Stimulated activated CD8-positive, alpha-beta memory T cell treated with anti-CD3 and anti-CD28 coated beads, Interleukin-15, amount 100 ng/mL, for 48 hours (primary cell): ENCODE results near the gene POT1.
"Not testable (repeated sequence)": the region's sequence is repeated elsewhere in the genome, so short reads cannot be mapped to it uniquely, and the experiment has no call there.

Experiments
- DNase-seq, 2 donors: peaks; one replicate each; pipeline ENCODE4 v3.0.0-alpha.2; 2020; ENCODE audit warnings: low read depth in 2 of 2

POT1 gene, protein sequence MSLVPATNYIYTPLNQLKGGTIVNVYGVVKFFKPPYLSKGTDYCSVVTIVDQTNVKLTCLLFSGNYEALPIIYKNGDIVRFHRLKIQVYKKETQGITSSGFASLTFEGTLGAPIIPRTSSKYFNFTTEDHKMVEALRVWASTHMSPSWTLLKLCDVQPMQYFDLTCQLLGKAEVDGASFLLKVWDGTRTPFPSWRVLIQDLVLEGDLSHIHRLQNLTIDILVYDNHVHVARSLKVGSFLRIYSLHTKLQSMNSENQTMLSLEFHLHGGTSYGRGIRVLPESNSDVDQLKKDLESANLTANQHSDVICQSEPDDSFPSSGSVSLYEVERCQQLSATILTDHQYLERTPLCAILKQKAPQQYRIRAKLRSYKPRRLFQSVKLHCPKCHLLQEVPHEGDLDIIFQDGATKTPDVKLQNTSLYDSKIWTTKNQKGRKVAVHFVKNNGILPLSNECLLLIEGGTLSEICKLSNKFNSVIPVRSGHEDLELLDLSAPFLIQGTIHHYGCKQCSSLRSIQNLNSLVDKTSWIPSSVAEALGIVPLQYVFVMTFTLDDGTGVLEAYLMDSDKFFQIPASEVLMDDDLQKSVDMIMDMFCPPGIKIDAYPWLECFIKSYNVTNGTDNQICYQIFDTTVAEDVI

DNA sequence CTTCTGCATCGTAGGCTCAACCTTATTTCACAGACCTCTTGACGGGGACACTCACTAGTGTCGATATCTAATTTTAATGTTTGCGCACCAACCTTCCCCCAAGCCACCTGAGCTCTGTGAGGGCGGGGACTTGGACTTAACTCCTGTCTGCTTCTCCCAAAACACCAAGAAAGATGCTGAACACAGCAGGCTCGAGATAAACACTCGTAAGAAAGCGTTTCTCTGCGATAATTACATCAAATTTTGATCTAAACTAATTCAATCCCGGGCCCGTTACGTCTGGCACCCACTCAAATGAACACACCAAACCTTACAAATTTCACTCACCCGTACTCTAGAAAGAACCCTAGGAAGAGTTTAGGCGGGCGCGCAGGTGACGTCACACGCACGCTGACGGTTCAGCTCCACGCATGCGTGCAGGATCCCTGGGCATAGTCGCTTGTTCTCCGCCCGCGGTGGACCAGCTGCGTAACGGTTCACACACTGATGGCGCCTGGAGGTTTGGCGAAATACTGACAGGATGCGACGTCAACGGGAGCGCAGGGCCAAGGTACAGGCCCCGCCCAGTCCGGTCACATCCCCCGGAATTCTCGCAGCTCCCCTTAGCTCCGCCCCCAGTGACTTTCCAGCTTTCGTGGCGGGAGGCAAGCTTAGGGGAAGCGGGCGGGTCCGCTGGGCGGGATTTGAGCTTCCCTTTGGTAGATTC lies at the start of gene POT1:
POT1 (minus strand) TSS at position 359 of the 706 bp plus-strand sequence. CDS start 32,652 bp downstream, outside the sequence.
- peak; percentile 96 to 98 for DNase-seq

DNA sequence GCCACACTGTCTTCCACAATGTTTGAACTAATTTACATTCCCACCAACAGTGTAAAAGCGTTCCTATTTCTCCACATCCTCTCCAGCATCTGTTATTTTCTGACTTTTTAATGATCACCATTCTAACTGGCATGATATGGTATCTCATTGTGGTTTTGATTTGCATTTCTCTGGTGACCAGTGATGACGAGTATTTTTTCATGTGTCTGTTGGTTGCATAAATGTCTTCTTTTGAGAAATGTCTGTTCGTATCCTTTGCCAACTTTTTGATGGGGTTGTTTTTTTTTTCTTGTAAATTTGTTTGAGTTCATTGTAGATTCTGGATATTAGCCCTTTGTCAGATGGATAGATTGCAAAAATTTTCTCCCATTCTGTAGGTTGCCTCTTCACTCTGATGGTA lies 45.5 kb upstream of the POT1 start:
- DNase-seq: not testable (repeated sequence)

DNA sequence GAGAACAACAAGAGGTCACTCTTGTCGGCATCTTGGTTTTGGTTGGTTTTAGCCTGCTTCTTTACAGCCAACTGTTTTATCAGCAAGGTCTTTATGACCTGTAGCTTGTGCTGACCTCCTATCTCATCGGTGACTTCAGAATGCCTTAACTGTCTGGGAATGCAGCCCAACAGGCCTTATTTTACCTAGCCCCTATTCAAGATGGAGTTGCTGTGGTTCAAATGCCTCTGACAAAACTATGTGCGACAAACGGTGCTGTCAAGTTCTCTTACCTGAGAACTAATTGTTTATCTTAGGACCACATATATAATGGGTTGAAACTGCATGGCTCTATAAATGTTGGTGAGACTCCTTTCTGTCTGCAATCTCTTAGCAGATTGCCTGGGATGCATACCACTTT lies 35.9 kb upstream of the POT1 start:
- DNase-seq: no peak

GRCh38 chr7:124959676-124960075 lies 30.1 kb upstream of the POT1 start:
- no peak for DNase-seq

DNA sequence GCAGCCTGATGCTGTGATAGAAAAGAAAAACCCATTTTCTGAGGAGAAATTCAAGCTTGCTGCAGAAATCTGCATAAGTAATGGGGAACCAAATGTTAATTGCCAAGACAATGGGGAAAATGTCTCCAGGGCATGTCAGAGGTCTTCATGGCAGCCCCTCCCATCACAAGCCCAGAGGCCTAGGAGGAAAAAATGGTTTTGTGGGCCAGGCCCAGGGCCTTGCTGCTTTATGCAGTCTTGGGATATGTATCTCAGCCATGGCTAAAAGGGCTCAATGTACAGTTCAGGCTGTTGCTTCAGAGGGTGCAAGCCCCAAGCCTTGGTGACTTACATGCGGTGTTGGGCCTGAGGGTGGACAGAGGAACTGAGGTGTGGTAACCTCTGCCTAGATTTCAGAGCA lies 28.3 kb upstream of the POT1 start:
- not testable (repeated sequence) for DNase-seq

DNA sequence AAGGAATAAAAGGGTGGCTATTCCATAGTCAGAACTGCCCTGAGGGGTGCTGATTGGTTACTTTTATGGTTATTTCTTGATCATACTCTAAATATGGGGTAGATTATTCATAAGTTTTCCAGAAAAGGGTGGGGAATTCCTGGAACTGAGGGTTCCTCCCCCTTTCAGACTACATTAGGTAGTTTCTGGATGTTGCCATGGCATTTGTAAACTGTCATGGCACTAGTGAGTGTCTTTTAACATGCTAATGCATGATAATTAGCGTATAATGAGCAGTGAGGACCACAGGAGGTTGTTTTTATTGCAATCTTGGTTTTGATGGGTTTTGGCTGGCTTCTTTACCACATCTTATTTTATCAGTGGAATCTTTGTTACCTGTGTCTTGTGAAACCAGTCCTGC lies 26.5 kb upstream of the POT1 start:
- no peak for DNase-seq

- no peak for DNase-seq
These were observed 25.2 kb upstream of the POT1 start for GRCh38 chr7:124954790-124955189.

DNA sequence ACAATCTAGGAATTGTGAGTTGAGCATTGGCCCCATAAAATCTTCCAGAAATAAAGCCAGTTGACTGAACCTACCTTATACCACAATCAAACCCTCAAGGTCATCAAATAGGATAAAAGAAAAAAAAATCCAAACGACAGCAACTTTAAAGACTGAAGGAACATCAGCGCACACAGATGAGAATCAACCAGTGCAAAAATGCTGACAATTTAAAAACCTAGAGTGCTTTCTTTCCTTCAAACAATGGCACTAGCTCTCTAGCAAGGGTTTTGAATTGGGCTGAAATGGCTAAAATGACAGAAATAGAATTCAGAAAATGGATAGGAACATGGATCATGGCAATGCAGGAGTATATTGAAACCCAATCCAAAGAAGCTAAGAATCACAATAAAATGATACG lies 16.1 kb upstream of the POT1 start:
- no peak for DNase-seq

DNA sequence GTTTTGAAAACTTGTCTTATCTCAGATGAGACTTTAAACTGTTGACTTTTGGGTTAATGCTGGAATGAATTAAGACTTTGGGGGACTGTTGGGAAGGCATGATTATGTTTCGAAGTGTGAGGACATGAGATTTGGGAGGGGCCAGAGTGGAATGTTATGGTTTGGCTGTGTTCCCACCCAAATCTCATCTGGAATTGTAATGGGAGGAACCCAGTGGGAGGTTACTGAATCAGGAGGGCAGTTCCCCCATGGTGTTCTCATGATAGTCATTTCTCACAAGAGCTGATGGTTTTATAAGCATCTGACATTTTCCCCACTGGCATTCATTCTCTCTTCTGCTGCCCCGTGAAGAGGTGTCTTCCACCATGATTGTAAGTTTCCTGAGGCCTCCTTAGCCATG lies 13.8 kb upstream of the POT1 start:
- DNase-seq: no peak

DNA sequence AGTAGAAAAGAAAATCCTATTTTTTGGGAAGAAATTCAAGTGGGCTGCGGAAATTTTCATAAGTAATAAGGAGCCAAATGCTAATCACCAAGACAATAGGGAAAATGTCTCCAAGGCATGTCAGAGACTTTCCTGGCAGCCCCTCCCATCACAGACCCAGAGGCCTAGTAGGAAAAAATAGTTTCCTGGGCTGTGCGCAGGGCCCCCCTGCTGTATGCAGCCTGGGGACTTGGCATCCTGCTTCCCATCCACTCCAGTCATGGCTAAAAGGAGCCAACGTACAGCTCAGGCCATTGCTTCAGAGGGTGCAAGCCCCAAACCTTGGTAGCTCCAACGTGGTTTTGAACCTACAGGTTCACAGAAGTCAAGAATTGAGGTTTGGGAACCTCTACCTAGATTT lies 12.8 kb upstream of the POT1 start:
- no peak for DNase-seq

- DNase-seq: no peak
These were observed 10.7 kb upstream of the POT1 start for GRCh38 chr7:124940306-124940705.

DNA sequence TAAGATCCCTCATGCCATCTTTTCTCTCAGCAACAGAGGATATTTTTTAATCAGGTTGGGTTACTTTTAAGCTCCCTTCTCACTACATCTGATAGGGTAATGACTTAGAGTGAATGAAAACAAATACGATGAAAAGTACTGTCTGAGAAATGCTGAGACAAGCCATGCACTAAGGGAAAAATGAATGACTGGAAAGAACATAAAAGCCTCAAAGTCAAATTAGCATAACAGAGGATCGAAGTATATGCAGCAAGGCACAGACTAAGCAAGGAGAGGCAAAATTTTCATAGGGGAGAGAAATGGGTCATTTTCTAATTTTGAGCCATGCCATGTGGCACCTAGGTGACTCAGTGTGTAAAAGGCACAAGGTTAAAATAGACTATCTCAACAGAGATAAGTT lies 8.5 kb upstream of the POT1 start:
- no peak for DNase-seq

DNA sequence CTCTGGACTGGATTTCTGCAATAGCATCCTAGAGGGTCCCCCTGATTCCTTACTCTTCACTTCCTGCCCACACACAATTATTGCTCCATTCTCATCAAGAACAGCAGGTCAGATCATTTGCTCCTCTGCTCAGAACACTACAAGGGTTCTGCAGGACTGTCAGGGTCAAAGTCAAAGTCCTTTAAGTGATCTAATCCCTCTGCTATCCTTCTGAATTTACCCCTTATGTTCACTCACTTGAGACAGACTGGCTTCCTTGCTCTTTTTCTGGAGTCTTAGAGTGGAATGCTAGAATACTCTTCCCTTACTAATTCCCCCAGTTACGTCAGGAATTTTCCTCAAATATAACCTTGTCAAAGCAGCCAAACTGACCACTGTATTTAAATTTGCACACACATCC lies 7.5 kb upstream of the POT1 start:
- no peak for DNase-seq

GRCh38 chr7:124934841-124935240 lies 5.2 kb upstream of the POT1 start:
- DNase-seq: no peak

GRCh38 chr7:124930655-124931597 lies 1.3 kb upstream of the POT1 start:
- DNase-seq: no peak

DNA sequence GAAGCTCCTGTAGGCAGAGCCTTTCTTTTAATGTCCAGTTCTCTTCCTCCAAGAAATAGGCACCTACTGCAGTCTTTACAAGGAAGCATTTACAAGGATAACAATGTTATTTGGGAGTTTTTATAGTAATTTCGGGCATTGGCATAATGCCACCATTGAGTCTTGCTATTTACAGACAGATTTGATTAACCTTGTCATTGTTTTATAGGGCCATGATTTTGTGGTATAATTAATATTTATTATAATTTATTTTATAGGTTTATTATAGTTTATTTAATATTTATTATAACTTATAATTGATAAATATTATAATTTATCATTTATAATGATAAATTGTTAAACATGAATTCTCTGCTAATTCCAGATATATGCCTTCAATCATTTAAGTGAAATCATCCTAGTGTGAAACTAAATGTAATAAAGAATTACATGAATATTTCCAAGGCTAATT lies 573 bp upstream of the POT1 start:
- DNase-seq: no peak

DNA sequence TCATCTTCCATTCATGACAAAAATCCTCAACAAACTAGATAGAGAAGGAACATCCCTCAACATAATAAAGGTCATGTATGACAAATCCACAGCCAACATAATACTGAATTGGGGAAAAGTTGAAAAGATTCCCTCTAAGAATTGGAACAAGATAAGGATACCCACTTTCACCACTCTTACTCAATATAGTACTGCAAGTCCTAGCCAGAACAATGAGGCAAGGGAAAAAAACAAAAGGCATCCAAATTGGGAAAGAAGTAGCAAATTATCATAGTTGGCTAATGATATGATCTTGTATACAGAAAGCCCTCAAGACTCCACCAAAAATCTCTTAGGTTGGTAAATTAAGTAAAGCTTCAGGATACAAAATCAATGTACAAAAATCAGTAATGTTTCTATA lies 4.7 kb downstream of the POT1 start:
- DNase-seq: no peak

GRCh38 chr7:124922200-124922599 lies 7.4 kb downstream of the POT1 start:
- DNase-seq: no peak

DNA sequence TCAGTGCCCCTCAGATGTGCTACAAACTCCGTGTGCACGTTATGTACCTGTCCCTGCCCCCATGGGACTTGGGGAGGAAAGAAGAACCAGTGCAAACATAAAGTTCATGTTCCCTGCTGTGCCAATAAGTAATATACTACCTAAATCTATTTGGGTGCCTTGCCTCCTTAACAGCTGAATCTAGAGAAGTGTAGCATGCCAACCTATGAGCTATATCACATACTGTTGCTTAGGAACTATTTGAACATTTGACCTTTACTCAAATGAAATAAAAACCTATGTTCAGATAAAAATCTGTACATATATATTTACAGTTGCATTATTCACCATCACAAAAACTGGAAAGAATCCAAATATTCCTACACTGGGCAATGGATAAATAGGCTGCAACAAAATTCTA lies 9.8 kb downstream of the POT1 start:
- no peak for DNase-seq

DNA sequence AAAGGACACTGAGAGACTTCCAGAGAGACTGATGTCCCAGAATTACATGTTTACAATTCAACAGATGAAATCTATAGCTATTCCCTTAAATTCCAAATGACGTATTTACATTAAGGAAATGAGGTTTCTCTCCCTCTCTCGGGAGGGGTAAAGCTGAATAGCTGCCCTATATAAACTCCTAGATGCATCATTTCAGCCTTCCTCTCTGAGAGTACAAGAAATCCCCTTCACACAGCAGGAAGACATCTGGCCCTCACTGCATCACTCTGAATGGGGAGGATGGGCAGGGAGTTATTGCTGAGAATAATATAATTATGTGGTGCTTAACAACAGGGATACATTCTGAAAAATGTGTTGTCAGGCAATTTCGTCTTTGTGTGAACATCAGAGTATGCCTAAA lies 11.0 kb downstream of the POT1 start:
- DNase-seq: no peak

- DNase-seq: no peak
These were observed 14.4 kb downstream of the POT1 start for GRCh38 chr7:124915242-124915641.

GRCh38 chr7:124914298-124914697 lies 15.3 kb downstream of the POT1 start:
- no peak for DNase-seq
